ENCODE data around the gene MEAK7.

Gene MEAK7

GRCh38 chr16:84504420-84505248, at the start of gene MEAK7:
Gene MEAK7 (minus strand): TSS chr16:84504659. CDS start chr16:84498086, 6,573 bp downstream.
- DNase-seq = peak; percentile 98

GRCh38 chr16:84553873-84554399, 49.5 kb upstream of the MEAK7 start:
- DNase-seq = peak; percentile 75

GRCh38 chr16:84552135-84552534, 47.7 kb upstream of the MEAK7 start:
- DNase-seq = no peak

GRCh38 chr16:84550096-84550495, 45.6 kb upstream of the MEAK7 start:
- no peak for DNase-seq

- peak; percentile 76 for DNase-seq
Observed at GRCh38 chr16:84548971-84549844, 44.7 kb upstream of the MEAK7 start.

GRCh38 chr16:84548508-84548907, 44.0 kb upstream of the MEAK7 start:
- no peak for DNase-seq

- no peak for DNase-seq
Observed at GRCh38 chr16:84547546-84548061, 43.1 kb upstream of the MEAK7 start.

- DNase-seq = no peak
Observed at GRCh38 chr16:84546669-84547545, 42.4 kb upstream of the MEAK7 start.

GRCh38 chr16:84545114-84545737, 40.8 kb upstream of the MEAK7 start:
- no peak for DNase-seq

- DNase-seq = no peak
Observed at GRCh38 chr16:84544031-84544773, 39.7 kb upstream of the MEAK7 start.

- no peak for DNase-seq
Observed at GRCh38 chr16:84543253-84543652, 38.8 kb upstream of the MEAK7 start.

- no peak for DNase-seq
Observed at GRCh38 chr16:84541999-84542817, 37.7 kb upstream of the MEAK7 start.

- DNase-seq = no peak
Observed at GRCh38 chr16:84540194-84540593, 35.7 kb upstream of the MEAK7 start.

GRCh38 chr16:84538222-84538840, 33.9 kb upstream of the MEAK7 start:
- DNase-seq = no peak

- DNase-seq = no peak
Observed at GRCh38 chr16:84537491-84538151, 33.2 kb upstream of the MEAK7 start.

- DNase-seq = no peak
Observed at GRCh38 chr16:84535851-84536250, 31.4 kb upstream of the MEAK7 start.

- DNase-seq = no peak
Observed at GRCh38 chr16:84535408-84535807, 30.9 kb upstream of the MEAK7 start.

GRCh38 chr16:84534815-84535214, 30.4 kb upstream of the MEAK7 start:
- no peak for DNase-seq

GRCh38 chr16:84532855-84533486, 28.5 kb upstream of the MEAK7 start:
- no peak for DNase-seq
